SK-N-MC (cell line): ENCODE results near the gene AKR1C8.

Experiments
- EZH2 ChIP-seq: fragments of 200-600 bp; sonication (generic); IDR thresholded peaks from one replicate; pipeline ENCODE4 v1.6.1; 2017; ENCODE audit warnings: antibody characterized with exemption
- FOXP2 ChIP-seq: optimal IDR thresholded peaks from 2 replicates; pipeline ENCODE3; 2011; ENCODE audit warnings: mild to moderate bottlenecking, moderate library complexity; ENCODE audit not compliant: insufficient read depth; ENCODE audit errors: extremely low read length, control extremely low read depth
- POLR2AphosphoS5 ChIP-seq: IDR thresholded peaks from 2 replicates; pipeline ENCODE4 v1.6.1; 2012; ENCODE audit warnings: mild to moderate bottlenecking, low read depth, low read length, borderline replicate concordance

- TF ChIP-seq EZH2 (no peak), POLR2AphosphoS5 (no peak), FOXP2 (no peak)
Measured at GRCh38 chr10:5143137-5143536, 41.8 kb downstream of the AKR1C8 start.
